KG1 (cell line): Measurements from ENCODE around the gene BGN.
A peak's percentile ranks its signal among the peaks of the same experiment; 100 is the strongest.

Experiments
- DNase-seq: peaks from one replicate; lab custom pipeline; 2025; lab: John Stamatoyannopoulos, UW

The BGN gene

GRCh38 chrX:153504445-153505016, 9.8 kb downstream of the BGN start:
- DNase-seq, result no peak

DNA sequence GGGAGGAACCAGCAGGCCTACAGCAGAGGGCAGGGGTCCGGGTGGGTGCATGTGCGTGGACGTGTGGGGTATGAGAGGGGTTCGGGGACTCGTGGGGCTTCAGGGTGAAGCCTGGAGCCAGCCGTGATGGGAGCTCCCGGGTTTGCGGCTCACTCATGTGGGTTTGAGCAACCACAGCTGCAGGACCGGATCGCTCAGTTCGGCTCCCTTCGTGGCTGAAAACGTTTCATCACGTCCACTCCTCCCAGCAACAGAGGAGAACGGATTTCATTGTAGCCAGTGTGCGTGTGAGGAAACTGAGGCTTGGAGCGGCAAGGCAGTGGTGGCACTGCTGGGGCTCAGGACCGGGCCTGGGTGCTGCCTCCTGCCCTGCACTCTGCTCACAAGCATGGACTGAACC, 10.6 kb downstream of the BGN start:
- DNase-seq, result no peak

DNA sequence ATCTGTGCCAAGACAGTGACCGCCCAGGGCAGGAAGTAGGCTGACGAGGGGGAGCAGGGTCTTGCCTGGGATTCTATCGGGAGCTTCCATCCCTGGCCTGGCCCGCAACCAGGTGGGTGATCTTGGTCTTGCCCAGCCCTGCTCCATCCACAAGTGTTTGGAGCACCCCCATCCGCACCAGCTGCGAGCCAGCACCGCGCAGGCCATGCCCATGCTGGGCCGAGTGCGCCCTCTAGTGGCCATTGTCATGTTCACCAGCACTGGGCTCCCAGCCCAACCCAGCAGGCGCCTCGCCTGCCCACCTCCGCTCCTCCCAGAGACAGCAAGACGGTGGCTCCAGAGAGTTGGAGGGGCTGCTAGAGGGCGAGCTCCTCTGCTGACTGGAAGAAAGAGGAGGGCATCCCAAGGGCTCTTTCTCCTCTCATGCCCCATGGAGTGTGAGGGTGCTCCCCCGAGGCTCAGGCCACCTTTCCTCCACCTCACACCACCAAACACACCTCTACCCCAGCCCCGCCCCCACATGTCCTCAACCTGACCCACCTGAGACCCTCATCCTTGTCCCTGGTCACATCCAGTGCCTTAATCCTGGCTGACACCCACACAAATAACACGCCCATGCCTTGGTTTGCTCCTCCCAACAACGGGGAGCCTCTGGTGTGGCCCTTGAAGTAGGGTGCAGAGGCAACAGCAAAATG, 12.9 kb downstream of the BGN start:
- DNase-seq, result peak; percentile 3

DNA sequence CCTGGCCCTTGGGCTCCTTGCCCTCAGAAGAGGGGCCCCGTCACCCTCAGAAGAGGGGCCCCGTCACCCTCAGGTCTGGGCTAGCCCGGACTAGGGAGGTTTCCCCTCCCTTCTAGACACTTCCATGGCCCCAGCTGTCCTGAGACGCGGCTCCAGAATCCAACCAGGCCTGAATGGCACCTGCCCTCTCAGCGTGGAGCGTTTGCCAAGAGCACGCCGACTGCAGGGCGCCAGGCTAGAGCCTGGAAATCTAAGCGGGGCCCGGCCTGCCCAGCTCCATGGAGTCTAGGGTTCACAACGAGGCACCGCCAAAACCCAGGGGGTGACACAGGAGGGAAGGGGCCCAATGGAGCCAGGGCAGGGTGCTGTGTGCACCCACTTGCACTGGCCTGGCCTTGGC, 14.8 kb downstream of the BGN start:
- no peak for DNase-seq

GRCh38 chrX:153510383-153510782, 15.6 kb downstream of the BGN start:
- DNase-seq, result no peak

DNA sequence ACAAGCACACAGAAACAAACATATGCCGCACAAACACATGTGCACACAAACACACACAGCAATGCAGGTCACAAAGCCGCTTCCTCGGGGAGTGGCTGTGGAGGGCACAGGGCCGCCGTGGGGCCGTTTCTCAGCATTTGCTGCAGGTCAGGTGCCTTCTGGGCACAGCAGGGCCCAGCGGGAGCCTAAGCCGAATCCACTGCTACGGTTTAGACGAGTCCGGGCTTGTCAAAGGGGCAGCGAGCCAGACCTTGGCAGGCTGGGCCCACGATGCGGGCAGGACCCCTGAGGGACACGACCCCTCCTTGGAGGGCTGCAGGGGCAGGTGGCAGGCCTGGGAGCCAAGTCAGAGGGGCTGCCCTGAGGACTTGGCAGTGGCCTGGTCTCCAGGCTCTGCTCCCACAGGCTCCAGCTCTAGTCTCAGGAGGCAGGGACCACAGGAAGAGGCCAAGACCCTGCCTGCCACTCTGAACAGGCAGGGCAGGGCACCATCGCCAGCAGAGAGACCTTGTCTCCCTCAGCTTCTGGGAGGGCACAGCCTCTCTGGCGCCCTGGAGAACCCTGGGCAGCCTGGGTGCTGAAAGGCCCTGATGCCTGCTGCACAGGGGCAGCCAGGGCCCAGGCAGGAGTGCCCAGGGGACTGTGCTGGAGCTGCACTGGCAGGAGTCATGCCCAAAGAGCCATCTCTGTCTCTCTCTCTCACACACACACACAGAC, 17.2 kb downstream of the BGN start:
- no peak for DNase-seq

- DNase-seq, result no peak
These were observed 17.7 kb downstream of the BGN start for GRCh38 chrX:153512501-153512893.

DNA sequence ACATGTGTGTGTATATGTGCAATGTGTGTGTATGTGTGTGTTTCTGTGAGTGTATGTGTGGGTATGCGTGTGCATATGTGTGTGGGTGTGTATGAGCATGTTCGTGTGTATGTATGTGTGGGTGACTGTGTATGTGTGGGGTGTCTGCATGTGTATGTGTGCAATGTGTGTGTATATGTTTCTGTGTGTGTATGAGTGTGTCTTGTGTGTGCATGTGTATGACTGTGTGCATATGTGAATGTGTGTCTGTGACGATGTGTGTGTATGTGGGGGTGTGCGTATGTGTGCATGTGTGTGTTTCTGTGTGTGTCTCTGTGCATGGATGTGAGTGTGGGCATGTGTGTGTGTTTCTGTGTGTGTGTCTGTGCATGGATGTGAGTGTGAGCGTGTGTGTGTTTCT, 18.5 kb downstream of the BGN start:
- no peak for DNase-seq

DNA sequence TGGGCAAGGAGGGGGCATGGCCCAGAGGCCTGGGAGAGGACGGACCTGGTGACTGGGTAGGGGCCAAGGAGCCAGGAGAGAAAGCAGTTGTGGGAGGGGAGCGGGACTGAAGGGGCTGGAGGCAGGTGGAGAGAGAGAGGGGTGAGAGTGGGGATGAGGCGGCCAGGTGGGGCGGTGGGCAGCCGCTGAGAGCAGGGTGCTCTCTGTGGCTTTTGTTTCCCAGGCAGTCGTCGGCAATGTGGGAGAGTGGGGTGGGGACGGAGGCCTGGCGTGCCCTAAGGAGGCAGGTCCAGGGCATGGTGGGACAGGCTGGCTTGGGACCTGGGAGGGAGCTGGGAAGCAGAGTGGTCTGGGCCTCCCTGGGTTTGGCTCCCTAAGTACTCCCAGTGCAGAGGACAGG, 19.5 kb downstream of the BGN start:
- DNase-seq, result no peak

- DNase-seq, result no peak
These were observed 20.7 kb downstream of the BGN start for GRCh38 chrX:153515435-153515834.

GRCh38 chrX:153516073-153516472, 21.3 kb downstream of the BGN start:
- DNase-seq, result no peak

GRCh38 chrX:153517423-153517822, 22.6 kb downstream of the BGN start, which contains the start of gene ATP2B3:
Gene ATP2B3, plus strand, starts transcription at chrX:153517642. Its CDS starts 18,606 bp downstream, at chrX:153536248.
- no peak for DNase-seq

- no peak for DNase-seq
These were observed 23.4 kb downstream of the BGN start for GRCh38 chrX:153517946-153518834.

DNA sequence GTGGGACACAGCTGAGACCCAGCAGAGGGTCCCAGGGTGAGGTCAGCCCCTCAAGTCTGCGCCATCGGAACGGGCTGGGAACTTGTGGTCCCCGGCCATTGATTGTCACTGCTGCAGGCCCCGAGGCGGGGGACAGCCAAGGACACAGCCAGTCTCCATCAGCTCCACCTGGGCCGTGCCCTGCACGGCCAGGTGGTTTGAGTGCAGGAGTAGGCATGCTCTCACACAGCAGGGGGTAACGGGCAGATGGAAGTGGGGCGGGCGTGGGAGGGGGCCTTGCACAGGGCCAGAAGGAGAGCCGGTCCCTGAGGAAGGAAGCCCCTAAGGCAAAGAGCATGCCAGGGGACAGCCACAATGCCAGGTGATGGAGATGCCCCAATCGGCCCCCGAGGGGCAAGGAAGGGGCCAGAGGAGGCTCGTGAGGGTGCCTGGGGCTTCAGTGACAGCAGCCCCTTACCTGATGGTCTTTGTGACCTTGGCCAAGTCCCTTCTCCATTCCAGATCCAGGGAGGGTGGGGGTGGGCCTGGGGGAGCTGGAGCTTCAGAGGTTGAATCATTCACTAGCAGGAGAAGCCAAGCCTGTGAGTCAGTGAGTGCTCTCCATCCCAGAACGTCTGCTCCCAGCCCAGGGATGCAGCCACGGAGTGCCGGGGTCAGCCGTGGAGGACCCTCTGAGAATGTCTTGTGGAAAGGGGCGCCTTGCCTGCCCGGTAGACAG, 24.9 kb downstream of the BGN start:
- no peak for DNase-seq

- DNase-seq, result no peak
These were observed 25.6 kb downstream of the BGN start for GRCh38 chrX:153520287-153520917.

GRCh38 chrX:153521034-153521433, 26.3 kb downstream of the BGN start:
- DNase-seq, result no peak

- DNase-seq, result no peak
These were observed 27.5 kb downstream of the BGN start for GRCh38 chrX:153522259-153522658.

GRCh38 chrX:153523269-153523668, 28.5 kb downstream of the BGN start:
- no peak for DNase-seq

GRCh38 chrX:153524234-153524633, 29.5 kb downstream of the BGN start:
- DNase-seq, result no peak

- no peak for DNase-seq
These were observed 30.7 kb downstream of the BGN start for GRCh38 chrX:153525451-153525850.

DNA sequence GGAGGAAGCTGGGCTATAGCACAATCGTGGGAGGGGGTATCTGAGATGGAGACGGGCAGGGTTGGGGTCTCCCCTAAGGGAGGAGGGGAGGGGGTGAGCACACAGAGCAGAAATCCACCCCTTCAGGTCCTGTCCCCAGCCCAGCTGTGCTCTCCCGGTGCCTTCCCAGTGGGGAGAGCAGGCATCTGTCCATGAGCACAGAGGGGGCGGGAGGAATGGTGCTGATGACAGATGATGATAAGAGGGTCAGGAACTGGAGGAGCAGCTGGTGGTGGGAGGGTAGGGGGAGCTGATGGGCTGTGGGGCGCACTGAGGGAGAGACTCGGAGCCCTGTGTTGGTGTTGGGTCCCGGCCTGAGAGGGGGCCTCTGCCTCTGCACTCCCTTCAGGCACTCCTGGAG, 31.3 kb downstream of the BGN start:
- DNase-seq, result no peak
